ENCODE data around the gene MORC3. TPM values are rescaled to one million over a fixed set of nuclear protein-coding genes. Genes with fewer than 3 reads are reported as not detected.

MORC3 gene
- total and polyA plus RNA-seq, 9 of the 15 experiments (the other 6 are each of a cell fraction or from before 2014, with no cell fraction given): 12.7 to 53.7 (median 36.0) TPM

DNA sequence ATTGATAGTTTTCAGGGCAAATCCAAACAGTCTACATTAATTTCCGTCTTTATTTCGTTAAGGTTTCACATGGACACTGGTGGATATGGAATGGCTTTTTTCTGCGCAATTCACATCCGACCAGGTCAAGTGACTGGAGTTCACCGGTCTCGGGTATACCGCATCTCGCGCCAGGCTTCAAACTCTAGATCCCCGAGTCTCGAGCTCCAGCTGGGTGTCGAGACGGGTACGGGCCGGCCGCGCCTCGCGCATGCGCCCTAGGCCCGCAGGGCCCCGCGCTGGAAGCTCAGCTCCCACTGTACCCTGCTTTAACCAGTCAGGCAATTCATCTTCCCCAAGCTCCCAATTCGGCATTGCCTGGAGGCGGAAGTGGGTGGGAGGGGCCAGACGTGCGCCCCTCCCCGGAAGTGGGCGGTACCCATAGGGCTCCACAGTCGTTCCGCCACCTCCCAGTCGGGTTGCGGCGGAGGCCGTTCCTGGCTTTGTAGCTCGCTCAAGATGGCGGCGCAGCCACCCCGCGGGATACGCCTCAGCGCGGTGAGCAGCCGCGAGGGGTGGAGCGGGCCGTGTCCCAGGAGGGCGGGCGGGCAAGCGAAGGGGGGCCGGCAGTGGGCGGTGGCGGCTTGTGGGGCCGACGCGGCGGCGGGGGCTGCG, at the start of gene MORC3 (continued):
- TF ChIP-seq, protein P1, sequence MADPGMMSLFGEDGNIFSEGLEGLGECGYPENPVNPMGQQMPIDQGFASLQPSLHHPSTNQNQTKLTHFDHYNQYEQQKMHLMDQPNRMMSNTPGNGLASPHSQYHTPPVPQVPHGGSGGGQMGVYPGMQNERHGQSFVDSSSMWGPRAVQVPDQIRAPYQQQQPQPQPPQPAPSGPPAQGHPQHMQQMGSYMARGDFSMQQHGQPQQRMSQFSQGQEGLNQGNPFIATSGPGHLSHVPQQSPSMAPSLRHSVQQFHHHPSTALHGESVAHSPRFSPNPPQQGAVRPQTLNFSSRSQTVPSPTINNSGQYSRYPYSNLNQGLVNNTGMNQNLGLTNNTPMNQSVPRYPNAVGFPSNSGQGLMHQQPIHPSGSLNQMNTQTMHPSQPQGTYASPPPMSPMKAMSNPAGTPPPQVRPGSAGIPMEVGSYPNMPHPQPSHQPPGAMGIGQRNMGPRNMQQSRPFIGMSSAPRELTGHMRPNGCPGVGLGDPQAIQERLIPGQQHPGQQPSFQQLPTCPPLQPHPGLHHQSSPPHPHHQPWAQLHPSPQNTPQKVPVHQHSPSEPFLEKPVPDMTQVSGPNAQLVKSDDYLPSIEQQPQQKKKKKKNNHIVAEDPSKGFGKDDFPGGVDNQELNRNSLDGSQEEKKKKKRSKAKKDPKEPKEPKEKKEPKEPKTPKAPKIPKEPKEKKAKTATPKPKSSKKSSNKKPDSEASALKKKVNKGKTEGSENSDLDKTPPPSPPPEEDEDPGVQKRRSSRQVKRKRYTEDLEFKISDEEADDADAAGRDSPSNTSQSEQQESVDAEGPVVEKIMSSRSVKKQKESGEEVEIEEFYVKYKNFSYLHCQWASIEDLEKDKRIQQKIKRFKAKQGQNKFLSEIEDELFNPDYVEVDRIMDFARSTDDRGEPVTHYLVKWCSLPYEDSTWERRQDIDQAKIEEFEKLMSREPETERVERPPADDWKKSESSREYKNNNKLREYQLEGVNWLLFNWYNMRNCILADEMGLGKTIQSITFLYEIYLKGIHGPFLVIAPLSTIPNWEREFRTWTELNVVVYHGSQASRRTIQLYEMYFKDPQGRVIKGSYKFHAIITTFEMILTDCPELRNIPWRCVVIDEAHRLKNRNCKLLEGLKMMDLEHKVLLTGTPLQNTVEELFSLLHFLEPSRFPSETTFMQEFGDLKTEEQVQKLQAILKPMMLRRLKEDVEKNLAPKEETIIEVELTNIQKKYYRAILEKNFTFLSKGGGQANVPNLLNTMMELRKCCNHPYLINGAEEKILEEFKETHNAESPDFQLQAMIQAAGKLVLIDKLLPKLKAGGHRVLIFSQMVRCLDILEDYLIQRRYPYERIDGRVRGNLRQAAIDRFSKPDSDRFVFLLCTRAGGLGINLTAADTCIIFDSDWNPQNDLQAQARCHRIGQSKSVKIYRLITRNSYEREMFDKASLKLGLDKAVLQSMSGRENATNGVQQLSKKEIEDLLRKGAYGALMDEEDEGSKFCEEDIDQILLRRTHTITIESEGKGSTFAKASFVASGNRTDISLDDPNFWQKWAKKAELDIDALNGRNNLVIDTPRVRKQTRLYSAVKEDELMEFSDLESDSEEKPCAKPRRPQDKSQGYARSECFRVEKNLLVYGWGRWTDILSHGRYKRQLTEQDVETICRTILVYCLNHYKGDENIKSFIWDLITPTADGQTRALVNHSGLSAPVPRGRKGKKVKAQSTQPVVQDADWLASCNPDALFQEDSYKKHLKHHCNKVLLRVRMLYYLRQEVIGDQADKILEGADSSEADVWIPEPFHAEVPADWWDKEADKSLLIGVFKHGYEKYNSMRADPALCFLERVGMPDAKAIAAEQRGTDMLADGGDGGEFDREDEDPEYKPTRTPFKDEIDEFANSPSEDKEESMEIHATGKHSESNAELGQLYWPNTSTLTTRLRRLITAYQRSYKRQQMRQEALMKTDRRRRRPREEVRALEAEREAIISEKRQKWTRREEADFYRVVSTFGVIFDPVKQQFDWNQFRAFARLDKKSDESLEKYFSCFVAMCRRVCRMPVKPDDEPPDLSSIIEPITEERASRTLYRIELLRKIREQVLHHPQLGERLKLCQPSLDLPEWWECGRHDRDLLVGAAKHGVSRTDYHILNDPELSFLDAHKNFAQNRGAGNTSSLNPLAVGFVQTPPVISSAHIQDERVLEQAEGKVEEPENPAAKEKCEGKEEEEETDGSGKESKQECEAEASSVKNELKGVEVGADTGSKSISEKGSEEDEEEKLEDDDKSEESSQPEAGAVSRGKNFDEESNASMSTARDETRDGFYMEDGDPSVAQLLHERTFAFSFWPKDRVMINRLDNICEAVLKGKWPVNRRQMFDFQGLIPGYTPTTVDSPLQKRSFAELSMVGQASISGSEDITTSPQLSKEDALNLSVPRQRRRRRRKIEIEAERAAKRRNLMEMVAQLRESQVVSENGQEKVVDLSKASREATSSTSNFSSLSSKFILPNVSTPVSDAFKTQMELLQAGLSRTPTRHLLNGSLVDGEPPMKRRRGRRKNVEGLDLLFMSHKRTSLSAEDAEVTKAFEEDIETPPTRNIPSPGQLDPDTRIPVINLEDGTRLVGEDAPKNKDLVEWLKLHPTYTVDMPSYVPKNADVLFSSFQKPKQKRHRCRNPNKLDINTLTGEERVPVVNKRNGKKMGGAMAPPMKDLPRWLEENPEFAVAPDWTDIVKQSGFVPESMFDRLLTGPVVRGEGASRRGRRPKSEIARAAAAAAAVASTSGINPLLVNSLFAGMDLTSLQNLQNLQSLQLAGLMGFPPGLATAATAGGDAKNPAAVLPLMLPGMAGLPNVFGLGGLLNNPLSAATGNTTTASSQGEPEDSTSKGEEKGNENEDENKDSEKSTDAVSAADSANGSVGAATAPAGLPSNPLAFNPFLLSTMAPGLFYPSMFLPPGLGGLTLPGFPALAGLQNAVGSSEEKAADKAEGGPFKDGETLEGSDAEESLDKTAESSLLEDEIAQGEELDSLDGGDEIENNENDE (IDR thresholded peaks at IDR 0.05; ENCODE audit: low read depth, low read length): no peak
- no peak for TF ChIP-seq ZNF124 (CRISPR knock-in tag; IDR thresholded peaks at IDR 0.05)
- no peak for TF ChIP-seq SMARCC2 (IDR thresholded peaks at IDR 0.05; ENCODE audit: low read depth)
- TF ChIP-seq TGIF2 (CRISPR knock-in tag; IDR thresholded peaks at IDR 0.05): no peak
- TF ChIP-seq JUNB (CRISPR knock-in tag; conservative IDR thresholded peaks at IDR 0.05): no peak
- TF ChIP-seq BRCA1 (IDR thresholded peaks at IDR 0.05): no peak
- TF ChIP-seq BRCA1 (CRISPR knock-in tag; IDR thresholded peaks at IDR 0.05): no peak
- peak; percentile 26; the same call in 1 of the 2 replicates for TF ChIP-seq EP300 (IDR thresholded peaks at IDR 0.05; ENCODE audit: low read length)
- TF ChIP-seq ZNF584 (CRISPR knock-in tag; IDR thresholded peaks at IDR 0.05; ENCODE audit: low read depth): no peak
- no peak for TF ChIP-seq HDAC1 (IDR thresholded peaks at IDR 0.05)
- TF ChIP-seq, protein P2, sequence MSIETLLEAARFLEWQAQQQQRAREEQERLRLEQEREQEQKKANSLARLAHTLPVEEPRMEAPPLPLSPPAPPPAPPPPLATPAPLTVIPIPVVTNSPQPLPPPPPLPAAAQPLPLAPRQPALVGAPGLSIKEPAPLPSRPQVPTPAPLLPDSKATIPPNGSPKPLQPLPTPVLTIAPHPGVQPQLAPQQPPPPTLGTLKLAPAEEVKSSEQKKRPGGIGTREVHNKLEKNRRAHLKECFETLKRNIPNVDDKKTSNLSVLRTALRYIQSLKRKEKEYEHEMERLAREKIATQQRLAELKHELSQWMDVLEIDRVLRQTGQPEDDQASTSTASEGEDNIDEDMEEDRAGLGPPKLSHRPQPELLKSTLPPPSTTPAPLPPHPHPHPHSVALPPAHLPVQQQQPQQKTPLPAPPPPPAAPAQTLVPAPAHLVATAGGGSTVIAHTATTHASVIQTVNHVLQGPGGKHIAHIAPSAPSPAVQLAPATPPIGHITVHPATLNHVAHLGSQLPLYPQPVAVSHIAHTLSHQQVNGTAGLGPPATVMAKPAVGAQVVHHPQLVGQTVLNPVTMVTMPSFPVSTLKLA (conservative IDR thresholded peaks at IDR 0.05): peak in 1 of 2 experiments; percentile 48; a peak in 3 of 4 replicates
- TF ChIP-seq, protein P3, sequence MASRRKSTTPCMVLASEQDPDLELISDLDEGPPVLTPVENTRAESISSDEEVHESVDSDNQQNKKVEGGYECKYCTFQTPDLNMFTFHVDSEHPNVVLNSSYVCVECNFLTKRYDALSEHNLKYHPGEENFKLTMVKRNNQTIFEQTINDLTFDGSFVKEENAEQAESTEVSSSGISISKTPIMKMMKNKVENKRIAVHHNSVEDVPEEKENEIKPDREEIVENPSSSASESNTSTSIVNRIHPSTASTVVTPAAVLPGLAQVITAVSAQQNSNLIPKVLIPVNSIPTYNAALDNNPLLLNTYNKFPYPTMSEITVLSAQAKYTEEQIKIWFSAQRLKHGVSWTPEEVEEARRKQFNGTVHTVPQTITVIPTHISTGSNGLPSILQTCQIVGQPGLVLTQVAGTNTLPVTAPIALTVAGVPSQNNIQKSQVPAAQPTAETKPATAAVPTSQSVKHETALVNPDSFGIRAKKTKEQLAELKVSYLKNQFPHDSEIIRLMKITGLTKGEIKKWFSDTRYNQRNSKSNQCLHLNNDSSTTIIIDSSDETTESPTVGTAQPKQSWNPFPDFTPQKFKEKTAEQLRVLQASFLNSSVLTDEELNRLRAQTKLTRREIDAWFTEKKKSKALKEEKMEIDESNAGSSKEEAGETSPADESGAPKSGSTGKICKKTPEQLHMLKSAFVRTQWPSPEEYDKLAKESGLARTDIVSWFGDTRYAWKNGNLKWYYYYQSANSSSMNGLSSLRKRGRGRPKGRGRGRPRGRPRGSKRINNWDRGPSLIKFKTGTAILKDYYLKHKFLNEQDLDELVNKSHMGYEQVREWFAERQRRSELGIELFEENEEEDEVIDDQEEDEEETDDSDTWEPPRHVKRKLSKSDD (conservative IDR thresholded peaks at IDR 0.05; ENCODE audit: low read length): peak; percentile 77; the same call in 1 of the 2 replicates
- peak; percentile 65 for TF ChIP-seq SETDB1 (IDR thresholded peaks at IDR 0.05; ENCODE audit: low read length)
